ENCODE measurements around the gene ITPR1.

Gene ITPR1

DNA sequence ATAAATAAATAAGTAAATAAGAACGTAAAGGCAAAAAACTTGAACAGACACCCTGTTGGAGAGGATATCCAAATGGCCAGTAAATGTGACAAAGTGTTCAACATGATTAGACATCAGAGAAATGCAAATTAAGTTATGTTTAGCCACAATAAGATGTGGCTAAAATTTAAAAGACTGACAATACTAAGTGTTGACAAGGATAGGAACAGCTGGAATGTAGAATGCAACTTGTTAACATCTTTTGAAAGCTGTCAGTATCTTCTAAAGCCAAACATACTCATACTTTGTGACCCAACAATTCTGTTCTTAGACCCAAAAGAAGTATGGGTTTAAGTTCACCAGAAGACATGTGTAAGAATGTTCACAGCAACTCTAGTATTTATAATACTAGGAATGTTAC lies 197.1 kb downstream of the ITPR1 start:
- DNase-seq (ENCODE audit: insufficient read length, low spot score) (no peak), FAIRE-seq (no peak)
- TF ChIP-seq, protein P1, sequence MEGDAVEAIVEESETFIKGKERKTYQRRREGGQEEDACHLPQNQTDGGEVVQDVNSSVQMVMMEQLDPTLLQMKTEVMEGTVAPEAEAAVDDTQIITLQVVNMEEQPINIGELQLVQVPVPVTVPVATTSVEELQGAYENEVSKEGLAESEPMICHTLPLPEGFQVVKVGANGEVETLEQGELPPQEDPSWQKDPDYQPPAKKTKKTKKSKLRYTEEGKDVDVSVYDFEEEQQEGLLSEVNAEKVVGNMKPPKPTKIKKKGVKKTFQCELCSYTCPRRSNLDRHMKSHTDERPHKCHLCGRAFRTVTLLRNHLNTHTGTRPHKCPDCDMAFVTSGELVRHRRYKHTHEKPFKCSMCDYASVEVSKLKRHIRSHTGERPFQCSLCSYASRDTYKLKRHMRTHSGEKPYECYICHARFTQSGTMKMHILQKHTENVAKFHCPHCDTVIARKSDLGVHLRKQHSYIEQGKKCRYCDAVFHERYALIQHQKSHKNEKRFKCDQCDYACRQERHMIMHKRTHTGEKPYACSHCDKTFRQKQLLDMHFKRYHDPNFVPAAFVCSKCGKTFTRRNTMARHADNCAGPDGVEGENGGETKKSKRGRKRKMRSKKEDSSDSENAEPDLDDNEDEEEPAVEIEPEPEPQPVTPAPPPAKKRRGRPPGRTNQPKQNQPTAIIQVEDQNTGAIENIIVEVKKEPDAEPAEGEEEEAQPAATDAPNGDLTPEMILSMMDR (IDR thresholded peaks at IDR 0.05; ENCODE audit: insufficient read depth, missing control alignments) = no peak

DNA sequence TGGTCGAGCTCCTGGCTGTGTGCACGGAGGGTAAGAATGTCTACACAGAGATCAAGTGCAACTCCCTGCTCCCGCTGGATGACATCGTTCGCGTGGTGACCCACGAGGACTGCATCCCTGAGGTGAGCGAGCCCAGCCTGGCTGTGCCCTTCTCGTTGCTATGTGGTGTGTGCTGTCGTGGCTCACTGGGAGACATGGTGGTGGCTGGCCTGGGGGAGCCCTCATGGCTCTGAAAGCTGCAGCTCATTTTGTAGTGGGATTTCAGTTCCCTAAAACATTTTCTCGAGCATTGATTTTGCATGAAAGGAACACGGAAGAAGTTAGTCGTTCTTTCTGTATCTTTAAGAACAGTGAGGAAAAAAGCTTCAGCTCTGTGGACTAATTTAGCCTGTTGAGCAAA lies 200.5 kb downstream of the ITPR1 start:
- DNase-seq (ENCODE audit: insufficient read length, low spot score) = no peak
- no peak for FAIRE-seq
- TF ChIP-seq, protein P1 (IDR thresholded peaks at IDR 0.05; ENCODE audit: insufficient read depth, missing control alignments) = no peak

DNA sequence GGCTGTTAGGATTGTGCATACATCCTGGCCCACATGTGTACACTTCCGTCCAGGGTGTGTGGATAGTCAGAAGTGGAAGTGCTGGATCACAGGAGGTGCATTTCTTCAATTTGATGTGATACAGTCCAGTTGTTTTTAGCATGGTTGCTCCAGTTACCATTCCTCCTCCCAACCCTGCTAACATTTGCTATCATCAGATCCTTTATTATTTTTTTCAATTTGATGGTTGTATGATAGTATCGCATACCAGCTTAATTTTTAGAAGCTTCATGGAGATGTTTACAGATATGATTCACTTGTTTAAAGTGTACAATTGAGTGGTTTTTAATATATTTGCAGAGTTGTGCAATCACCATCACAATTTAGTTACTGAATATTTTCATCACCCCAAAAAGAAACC lies 202.7 kb downstream of the ITPR1 start:
- DNase-seq (ENCODE audit: insufficient read length, low spot score) = no peak
- no peak for FAIRE-seq
- TF ChIP-seq, protein P1 (IDR thresholded peaks at IDR 0.05; ENCODE audit: insufficient read depth, missing control alignments) = no peak

DNA sequence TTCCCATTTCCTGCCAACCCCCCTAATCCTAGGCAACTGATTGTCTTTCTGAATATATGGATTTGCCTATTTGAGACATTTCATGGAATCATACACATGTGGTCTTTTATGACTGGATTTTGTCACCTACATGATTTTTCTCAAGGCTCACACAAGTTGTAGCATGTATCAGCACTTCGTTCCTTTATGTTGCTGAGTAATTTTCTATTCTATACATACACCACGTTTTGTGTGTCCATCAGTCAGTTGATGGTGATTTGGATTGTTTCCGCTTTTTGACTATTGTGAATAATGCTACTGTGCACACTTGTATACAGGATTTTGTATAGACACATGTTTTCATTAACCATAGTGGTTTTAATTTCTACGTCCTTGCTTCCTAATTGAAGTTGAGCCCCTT lies 203.1 kb downstream of the ITPR1 start:
- TF ChIP-seq, protein P1 (IDR thresholded peaks at IDR 0.05; ENCODE audit: insufficient read depth, missing control alignments) = no peak
- DNase-seq (ENCODE audit: insufficient read length, low spot score) (no peak), FAIRE-seq (no peak)

DNA sequence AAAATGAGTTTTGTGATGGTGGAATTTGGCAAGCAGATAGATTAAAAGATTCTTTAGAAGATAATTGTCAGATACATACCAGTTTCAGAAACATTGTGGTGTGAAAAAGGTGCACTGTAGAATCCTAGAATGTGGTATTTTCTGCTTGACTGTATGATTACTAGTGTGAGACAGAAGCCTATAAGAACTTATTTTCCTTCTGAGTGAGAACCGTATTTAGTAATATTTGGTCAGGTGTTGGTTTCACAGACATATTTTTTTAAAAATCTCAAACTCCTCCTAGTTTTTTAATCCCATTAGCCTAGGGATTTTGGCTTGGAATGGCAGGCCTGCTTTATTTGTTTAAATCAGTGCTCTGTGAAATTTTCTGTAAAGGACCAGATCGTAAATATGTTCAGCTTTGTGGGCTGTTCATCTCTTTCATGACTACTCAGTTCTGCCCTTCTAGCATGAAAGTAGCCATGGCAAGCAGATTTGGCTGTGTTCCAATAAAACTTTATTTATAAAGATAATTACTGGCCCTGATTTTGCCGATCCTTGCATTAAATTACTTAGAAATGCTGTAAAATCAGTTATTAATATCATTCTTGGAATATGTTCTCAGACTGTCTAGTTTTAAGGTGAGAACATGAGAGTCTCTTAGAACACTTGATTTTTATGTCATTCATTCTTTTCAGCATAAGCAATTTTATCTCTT lies 205.1 kb downstream of the ITPR1 start:
- no peak for FAIRE-seq
- TF ChIP-seq, protein P1 (IDR thresholded peaks at IDR 0.05; ENCODE audit: insufficient read depth, missing control alignments) = no peak
- no peak for DNase-seq (ENCODE audit: insufficient read length, low spot score)

DNA sequence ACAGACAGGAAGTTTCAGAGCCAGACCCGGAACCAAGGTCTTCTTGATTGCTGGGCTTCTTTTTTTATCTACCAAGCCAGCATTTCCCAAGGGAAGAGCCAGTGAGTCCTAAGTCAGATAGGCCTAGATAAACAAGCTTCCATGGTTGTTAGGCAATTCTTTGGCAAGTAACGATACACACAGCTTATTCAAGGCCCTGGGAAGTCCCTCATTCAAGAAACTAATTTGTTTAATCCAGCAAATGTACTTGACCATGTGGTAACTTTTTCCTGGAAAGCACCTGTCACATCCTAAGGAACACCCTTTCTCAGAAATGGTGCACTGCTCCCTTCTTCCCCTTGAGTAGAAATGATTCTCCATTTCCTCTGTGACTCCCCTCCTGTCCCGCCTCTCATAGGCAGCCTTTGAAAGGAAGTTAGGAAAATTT lies 209.9 kb downstream of the ITPR1 start:
- DNase-seq (ENCODE audit: insufficient read length, low spot score) = no peak
- TF ChIP-seq, protein P1 (IDR thresholded peaks at IDR 0.05; ENCODE audit: insufficient read depth, missing control alignments) = no peak
- FAIRE-seq = no peak

DNA sequence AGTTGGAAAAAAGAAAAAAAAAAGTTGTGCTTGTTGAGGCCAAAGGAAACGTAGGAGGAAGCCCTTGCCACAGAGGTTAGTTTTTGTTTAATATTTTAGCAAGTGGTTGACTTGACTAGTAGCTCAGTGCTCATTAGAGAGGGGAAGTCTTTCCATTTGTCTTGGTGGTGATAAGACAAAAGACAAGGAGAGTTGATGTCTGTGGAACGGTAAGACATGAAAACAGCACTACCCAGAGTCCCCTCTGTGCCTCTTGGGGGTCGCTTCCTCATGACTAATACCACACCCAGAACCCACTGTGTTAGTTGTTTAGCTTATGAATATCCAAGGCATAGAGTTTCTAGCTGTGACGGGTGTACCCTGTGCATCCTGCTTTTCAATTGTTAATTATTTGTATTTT lies 211.4 kb downstream of the ITPR1 start:
- FAIRE-seq (no peak), DNase-seq (ENCODE audit: insufficient read length, low spot score) (no peak)
- TF ChIP-seq, protein P1 (IDR thresholded peaks at IDR 0.05; ENCODE audit: insufficient read depth, missing control alignments) = no peak

Measured in D721Med (cell line).